Peyer's patch (tissue), 4 donors: ENCODE results near the gene TPM4. TPM values are rescaled to one million over a fixed set of nuclear protein-coding genes. Genes with fewer than 3 reads are reported as not detected.
A peak's percentile ranks its signal among the peaks of the same experiment; 100 is the strongest.

Experiments used
- DNase-seq, 3 donors: peaks; one replicate each; pipeline ENCODE4 v3.0.0-alpha.2; 2017 to 2019
- H3K27ac ChIP-seq, 4 donors: fragments of 200-600 bp; sonication (generic); one replicate each; pipeline ENCODE4 v1.5.1; 2016 to 2019
- H3K27me3 ChIP-seq, 2 donors: fragments of 200-600 bp; sonication (generic); one replicate each; pipeline ENCODE4 v1.5.1; 2019
- H3K36me3 ChIP-seq, 3 donors: fragments of 200-600 bp; sonication (generic); one replicate each; pipeline ENCODE4 v1.5.1; 2016 to 2019
- H3K4me1 ChIP-seq, 4 donors: fragments of 200-600 bp; sonication (generic); one replicate each; pipeline ENCODE4 v1.5.1; 2016 to 2019
- H3K4me3 ChIP-seq, 4 donors: fragments of 200-600 bp; sonication (generic); 1 replicate in 3 of 4; 2 replicates in 1 of 4; pipeline ENCODE4 v1.5.1; 2016 to 2019; ENCODE audit warnings: mild to moderate bottlenecking in 1 of 4
- H3K9me3 ChIP-seq, 4 donors: fragments of 200-600 bp; sonication (generic); one replicate each; pipeline ENCODE4 v1.5.1; 2016 to 2019; ENCODE audit warnings: mild to moderate bottlenecking in 1 of 4
- CTCF ChIP-seq, 6 experiments: fragments of 450-650 bp in 4 of 6; fragments of 200-600 bp in 2 of 6; sonication (generic) in 1 of 6; IDR thresholded peaks; one replicate each; pipeline ENCODE4 v1.5.1; 2017 to 2019; ENCODE audit warnings: antibody characterized with exemption in 6 of 6, mild to moderate bottlenecking in 3 of 6, moderate library complexity in 1 of 6
- POLR2A ChIP-seq, 2 donors: fragments of 450-650 bp; IDR thresholded peaks; one replicate each; pipeline ENCODE4 v1.5.1; 2017; ENCODE audit warnings: antibody characterized with exemption in 2 of 2, mild to moderate bottlenecking in 2 of 2, moderate library complexity in 2 of 2
- total RNA-seq, 4 donors: library from RNA; depleted of rRNA; stranded (reverse); fragments of >200 nt; gene quantifications; one replicate each; pipeline ENCODE4 v1.1.0, GENCODE V29; 2016

Gene TPM4
- total RNA-seq, 4 donors from 2014 or later: 125 to 423 (median 139) TPM

DNA sequence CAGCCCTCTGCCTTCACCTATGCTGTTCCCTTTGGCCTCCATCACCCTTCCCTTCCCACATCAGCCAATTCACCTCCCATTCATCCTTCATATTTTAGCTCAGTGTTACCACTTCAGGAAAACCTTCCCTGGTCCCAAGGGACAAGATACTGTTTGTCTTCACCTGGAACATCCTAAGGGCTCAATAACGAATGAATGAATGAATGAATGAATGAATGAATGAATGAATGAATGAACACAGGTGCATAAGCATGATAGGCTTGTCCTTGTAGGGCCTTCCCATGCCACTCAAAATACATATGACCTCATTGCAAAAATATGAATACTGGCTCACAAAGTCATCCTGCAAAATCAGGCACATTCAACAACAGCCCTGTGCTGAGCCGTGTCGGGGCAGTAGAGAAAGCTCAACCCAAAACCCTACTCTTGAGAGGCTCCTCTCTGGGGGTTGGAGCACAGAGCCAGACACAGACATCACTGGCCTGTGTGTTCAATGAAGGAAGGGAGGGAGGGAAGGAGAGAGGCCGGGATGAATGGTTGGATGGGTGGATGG, 33.7 kb upstream of the TPM4 start:
- H3K9me3 ChIP-seq: no peaks in the 10 kb centered on the region
- no peaks in the 10 kb centered on the region for H3K27me3 ChIP-seq
- H3K4me3 ChIP-seq: no peak overlapping the region
- no peak overlapping the region for H3K27ac ChIP-seq
- H3K4me1 ChIP-seq: peaks cover 0 to 9% (median 0%) of the 10 kb centered on the region in 4 donors
- peak in 1 of 3 donors; percentile 19 for DNase-seq
- H3K36me3 ChIP-seq: no peaks in the 10 kb centered on the region
- TF ChIP-seq CTCF (IDR thresholded peaks at IDR 0.05) (no peak), POLR2A (IDR thresholded peaks at IDR 0.05) (no peak)

DNA sequence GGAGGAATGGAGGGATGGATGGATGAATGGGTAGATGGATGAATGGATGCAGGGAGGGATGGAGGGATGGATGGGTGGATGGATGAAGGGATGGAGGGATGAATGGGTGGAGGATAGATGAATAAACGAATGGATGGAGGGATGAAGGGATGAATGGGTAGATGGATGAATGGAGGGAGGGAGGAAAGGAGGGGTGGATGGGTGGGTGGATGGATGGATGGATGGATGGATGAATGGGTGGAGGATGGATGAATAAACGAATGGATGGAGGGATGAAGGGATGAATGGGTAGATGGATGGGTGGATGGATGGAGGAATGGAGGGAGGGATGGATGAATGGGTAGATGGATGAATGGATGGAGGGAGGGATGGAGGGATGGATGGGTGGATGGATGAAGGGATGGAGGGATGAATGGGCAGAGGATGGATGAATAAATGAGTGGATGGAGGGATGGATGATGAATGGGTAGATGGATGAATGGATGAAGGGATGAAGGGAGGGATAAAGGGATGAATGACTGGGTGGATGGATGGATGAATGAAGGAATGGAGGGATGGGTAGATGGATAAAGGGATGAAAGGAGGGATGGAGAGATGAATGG, 33.0 kb upstream of the TPM4 start:
- no peaks in the 10 kb centered on the region for H3K36me3 ChIP-seq

DNA sequence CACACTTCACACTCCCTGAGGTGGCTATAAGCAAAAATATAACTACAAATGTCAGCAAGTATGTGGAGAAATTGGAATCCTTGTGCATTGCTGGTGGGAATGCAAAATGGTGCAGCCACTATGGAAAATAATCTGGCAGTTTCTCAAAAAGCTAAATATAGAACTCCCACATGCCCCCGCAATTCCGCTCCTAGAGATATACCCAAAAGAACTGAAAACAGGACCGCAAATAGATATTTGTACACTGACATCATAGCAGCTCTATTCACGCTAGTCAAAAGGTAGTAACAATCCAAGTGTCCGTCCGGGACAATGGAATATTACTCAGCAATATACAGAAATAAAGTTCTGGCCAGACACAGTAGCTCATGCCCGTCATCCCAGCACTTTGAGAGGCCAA, 31.5 kb upstream of the TPM4 start:
- no peaks in the 10 kb centered on the region for H3K36me3 ChIP-seq
- TF ChIP-seq CTCF (IDR thresholded peaks at IDR 0.05): no peak
- no peak for TF ChIP-seq POLR2A (IDR thresholded peaks at IDR 0.05)
- H3K27me3 ChIP-seq: no peaks in the 10 kb centered on the region
- no peak for DNase-seq
- no peak overlapping the region for H3K4me3 ChIP-seq
- no peak overlapping the region for H3K27ac ChIP-seq
- no peaks in the 10 kb centered on the region for H3K9me3 ChIP-seq
- H3K4me1 ChIP-seq: peaks cover 0 to 9% (median 0%) of the 10 kb centered on the region in 4 donors

More for the DNA sequence above, 33.0 kb upstream of the TPM4 start:
- H3K4me1 ChIP-seq: peaks cover 0 to 9% (median 0%) of the 10 kb centered on the region in 4 donors
- no peaks in the 10 kb centered on the region for H3K27me3 ChIP-seq
- no peaks in the 10 kb centered on the region for H3K9me3 ChIP-seq
- no peak for TF ChIP-seq POLR2A (IDR thresholded peaks at IDR 0.05)
- TF ChIP-seq CTCF (IDR thresholded peaks at IDR 0.05): no peak
- no peak overlapping the region for H3K27ac ChIP-seq
- DNase-seq: no peak
- no peak overlapping the region for H3K4me3 ChIP-seq

- Histone ChIP-seq H3K4me3 (no peak overlapping the region), H3K27me3 (no peaks in the 10 kb centered on the region), H3K27ac (no peak overlapping the region), H3K4me1 (peaks cover 0 to 9% (median 0%) of the 10 kb centered on the region in 4 donors), H3K9me3 (no peaks in the 10 kb centered on the region), H3K36me3 (no peaks in the 10 kb centered on the region)
- TF ChIP-seq CTCF (IDR thresholded peaks at IDR 0.05) (no peak), POLR2A (IDR thresholded peaks at IDR 0.05) (no peak)
- DNase-seq: no peak
These were observed 31.1 kb upstream of the TPM4 start for GRCh38 chr19:16045171-16045570.

DNA sequence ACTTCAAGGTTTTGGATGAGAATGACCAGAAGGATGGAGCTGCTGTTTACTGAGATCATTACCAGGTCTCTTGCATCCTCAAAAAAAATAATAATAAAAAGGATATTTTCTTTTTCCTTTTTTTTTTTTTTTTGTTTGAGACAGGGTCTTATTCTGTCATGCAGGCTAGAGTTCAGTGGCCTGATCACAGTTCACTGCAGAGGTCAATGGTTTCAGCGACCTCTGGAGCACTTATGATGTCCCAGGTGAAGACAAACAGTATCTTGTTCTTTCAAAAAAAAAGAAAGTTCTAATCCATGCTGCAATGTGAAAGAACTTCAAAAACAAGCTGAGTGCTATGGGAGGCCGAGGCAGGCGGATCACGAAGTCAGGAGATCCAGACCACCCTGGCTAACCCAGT, 30.4 kb upstream of the TPM4 start:
- no peak for TF ChIP-seq POLR2A (IDR thresholded peaks at IDR 0.05)
- TF ChIP-seq CTCF (IDR thresholded peaks at IDR 0.05): no peak

More for the DNA sequence above, 30.4 kb upstream of the TPM4 start:
- Histone ChIP-seq H3K4me1 (peaks cover 0 to 9% (median 0%) of the 10 kb centered on the region in 4 donors), H3K4me3 (no peak overlapping the region), H3K9me3 (no peaks in the 10 kb centered on the region), H3K27ac (no peak overlapping the region), H3K36me3 (no peaks in the 10 kb centered on the region), H3K27me3 (no peaks in the 10 kb centered on the region)
- DNase-seq: no peak
